ENCODE results near the gene EMC7. TPM values are rescaled to one million over a fixed set of nuclear protein-coding genes. Genes with fewer than 3 reads are reported as not detected.

EMC7 gene
- total and polyA plus RNA-seq, 2 of the 4 experiments (the other 2 are of a cell fraction), result 46.6 to 76.4 TPM

GRCh38 chr15:34056911-34057310 is 44.8 kb downstream of the EMC7 start:
- H3K4me2 ChIP-seq (ENCODE audit: low read depth, low read length), result no peak overlapping the region
- peak overlapping the region; percentile 96 for H2BK120ac ChIP-seq (ENCODE audit: low read depth, low read length)
- peak overlapping the region; percentile 99 for H2BK20ac ChIP-seq (ENCODE audit: low read depth, low read length)
- H4K20me1 ChIP-seq (ENCODE audit: insufficient read depth, low read length), result no peaks in the 10 kb centered on the region
- H3K9me1 ChIP-seq (ENCODE audit: insufficient read depth, low read length), result peaks cover 6% of the 10 kb centered on the region
- no peak overlapping the region for H3K4me3 ChIP-seq (ENCODE audit: insufficient read depth, low read depth, low read length)
- peak overlapping the region; percentile 39; the same call in 2 of the 3 replicates for H2BK15ac ChIP-seq (ENCODE audit: low read depth, low read length)
- POLR2A ChIA-PET (ENCODE audit: unreplicated experiment), result no interaction called here
- H3K36me3 ChIP-seq (ENCODE audit: control insufficient read depth, insufficient read depth, low read length), result no peaks in the 10 kb centered on the region
- H3K27ac ChIP-seq (ENCODE audit: insufficient read depth, low read length), result peak overlapping the region; percentile 100
- TF ChIP-seq ELK1 (IDR thresholded peaks at IDR 0.05; ENCODE audit: borderline replicate concordance, low read depth, low read length) (no peak), POLR2A (IDR thresholded peaks at IDR 0.05; ENCODE audit: low read depth, low read length) (no peak), RFX5 (IDR thresholded peaks at IDR 0.05; ENCODE audit: low read depth, low read length) (no peak), CHD1 (IDR thresholded peaks at IDR 0.05; ENCODE audit: low read depth, low read length) (no peak), MAZ (IDR thresholded peaks at IDR 0.05; ENCODE audit: borderline replicate concordance, low read depth, low read length) (no peak), MXI1 (IDR thresholded peaks at IDR 0.05; ENCODE audit: borderline replicate concordance, low read depth, low read length) (no peak), USF2 (IDR thresholded peaks at IDR 0.05; ENCODE audit: low read depth, low read length) (no peak), RAD21 (IDR thresholded peaks at IDR 0.05; ENCODE audit: low read length) (no peak), BHLHE40 (IDR thresholded peaks at IDR 0.05; ENCODE audit: low read depth, low read length) (no peak), MAFK (IDR thresholded peaks at IDR 0.05; ENCODE audit: low read depth, low read length) (no peak), RCOR1 (IDR thresholded peaks at IDR 0.05; ENCODE audit: insufficient replicate concordance, low read length) (no peak), CTCF (conservative IDR thresholded peaks at IDR 0.05; ENCODE audit: low read depth, low read length) (no peak), NFE2L2 (IDR thresholded peaks at IDR 0.05; ENCODE audit: low read depth, low read length) (no peak), FOS (IDR thresholded peaks at IDR 0.05; ENCODE audit: low read depth, low read length) (no peak)
- H4K8ac ChIP-seq (ENCODE audit: low read depth in 2 of 2, low read length in 2 of 2), result peak overlapping the region; percentile 72 to 77; a peak in 3 of 4 replicates
- no peaks in the 10 kb centered on the region for H3K79me1 ChIP-seq (ENCODE audit: low read depth in 1 of 2, low read length in 2 of 2)
- dilution Hi-C loops (cut with HindIII; ENCODE audit: low sequenced_read_pairs, unreplicated experiment), result no loop called here
- no peak for DNase-seq
- H3K9ac ChIP-seq (ENCODE audit: low read depth, low read length), result peak overlapping the region; percentile 85; the same call in 1 of the 2 replicates
- intact Hi-C loops (cut with micrococcal nuclease), result no loop called here
- peak overlapping the region; percentile 95 for H3K14ac ChIP-seq (replicated peaks; ENCODE audit: low read depth, low read length)
- CTCF ChIA-PET, result interaction anchor here (1.1 kb wide), 1 partner anchor 152 kb away, joined by 4 read pairs; no protein-coding TSS in a partner anchor
- no peaks in the 10 kb centered on the region for H3K9me3 ChIP-seq (ENCODE audit: control insufficient read depth, insufficient read depth, low read length)
- H2AFZ ChIP-seq (replicated peaks; ENCODE audit: low read length, poor library complexity), result no peak overlapping the region
- H2AK9ac ChIP-seq (replicated peaks; ENCODE audit: low read depth, low read length, poor library complexity), result peak overlapping the region; percentile 71
- BruUV-seq (replicated peaks), result no TSS peak
- no peaks in the 10 kb centered on the region for H3K27me3 ChIP-seq (ENCODE audit: control insufficient read depth, insufficient read depth, low read length)
- H3K4me1 ChIP-seq (ENCODE audit: control insufficient read depth, insufficient read depth, low read length), result peaks cover 7% of the 10 kb centered on the region
- peak overlapping the region; percentile 87; the same call in 1 of the 2 replicates for H3K23ac ChIP-seq (ENCODE audit: low read depth, low read length)
- peak overlapping the region; percentile 80 for H4K91ac ChIP-seq (ENCODE audit: insufficient read depth, low read depth, low read length)
- H2AK5ac ChIP-seq (ENCODE audit: low read depth, low read length), result peak overlapping the region; percentile 78
- peak overlapping the region; percentile 99 for H3K18ac ChIP-seq (ENCODE audit: low read depth, low read length)
- peak overlapping the region; percentile 93 for H3K4ac ChIP-seq (ENCODE audit: low read depth, low read length)
- in situ Hi-C loops (cut with MboI; ENCODE audit: low sequenced_read_pairs), result no loop called here
- ATAC-seq (ENCODE audit: low read depth), result no peak
- no CpG with 5 or more reads among the region's 5 CpGs for WGBS, 2 experiments (ENCODE audit: extremely low coverage in 2 of 2, insufficient read length in 1 of 2)
- H2BK5ac ChIP-seq (ENCODE audit: low read depth, low read length, poor library complexity, severe bottlenecking), result peak overlapping the region; percentile 93
- peak overlapping the region; percentile 96 for H4K5ac ChIP-seq (ENCODE audit: low read depth, low read length)
- peak overlapping the region; percentile 79 for H3K56ac ChIP-seq (ENCODE audit: extremely low read depth, insufficient read depth, low read length)
